Activated CD4-positive, alpha-beta memory T cell treated with anti-CD3 and anti-CD28 coated beads for 36 hours (primary cell): Measurements from ENCODE around the gene TSPAN17. TPM values are rescaled to one million over a fixed set of nuclear protein-coding genes. Genes with fewer than 3 reads are reported as not detected.

Source experiments
- CTCF ChIA-PET: fragments of 350-600 bp; sonication (Branson Sonifier 250); formaldehyde crosslinking; loops from one replicate; lab custom pipeline; 2021; ENCODE audit warnings: antibody characterized with exemption, inconsistent platforms; lab: Charles Lee
- POLR2A ChIA-PET: fragments of 350-600 bp; sonication (Branson Sonifier 250); formaldehyde crosslinking; loops from one replicate; lab custom pipeline; 2021; ENCODE audit warnings: antibody characterized with exemption; lab: Charles Lee
- DNase-seq: peaks from one replicate; pipeline ENCODE4 v3.0.0-alpha.2; 2020
- H3K27ac Mint-ChIP-seq: one replicate; pipeline ENCODE4 v1.8.0; 2021; ENCODE audit warnings: mixed read lengths
- H3K27me3 Mint-ChIP-seq: one replicate; pipeline ENCODE4 v1.8.0; 2021; ENCODE audit warnings: mixed read lengths
- H3K36me3 Mint-ChIP-seq: one replicate; pipeline ENCODE4 v1.8.0; 2021; ENCODE audit warnings: mixed read lengths
- H3K4me1 Mint-ChIP-seq: one replicate; pipeline ENCODE4 v1.8.0; 2021; ENCODE audit warnings: low read depth, mixed read lengths
- H3K4me3 Mint-ChIP-seq: one replicate; pipeline ENCODE4 v1.8.0; 2021; ENCODE audit warnings: mild to moderate bottlenecking, mixed read lengths
- H3K9me3 Mint-ChIP-seq: one replicate; pipeline ENCODE4 v1.8.0; 2021; ENCODE audit warnings: mixed read lengths
- intact Hi-C: fragments of 100-400 bp; cut with micrococcal nuclease; formaldehyde crosslinking; loops from one replicate; pipeline ENCODE4 v1.15.1; 2023
- total RNA-seq, 2 experiments: library from RNA; stranded (reverse); gene quantifications; one replicate each; pipeline ENCODE4 v1.2.3, GENCODE V29; 2021

TSPAN17 gene
- total RNA-seq, 2 experiments from 2014 or later: 25.2 to 25.3 TPM

- H3K36me3 Mint-ChIP-seq: no peaks in the 10 kb centered on the region
- no peaks in the 10 kb centered on the region for H3K9me3 Mint-ChIP-seq
- CTCF ChIA-PET: interaction anchor here (0.8 kb wide), 1 partner anchor 15 kb away, joined by 4 read pairs; no protein-coding TSS in a partner anchor
- H3K4me3 Mint-ChIP-seq: no peak overlapping the region
- no peak for DNase-seq
- no peak overlapping the region for H3K27ac Mint-ChIP-seq
- peaks cover 13% of the 10 kb centered on the region for H3K4me1 Mint-ChIP-seq
- intact Hi-C loops: no loop called here
- H3K27me3 Mint-ChIP-seq: peaks cover 50% of the 10 kb centered on the region
- POLR2A ChIA-PET: no interaction called here
These were observed 13.7 kb upstream of the TSPAN17 start for GRCh38 chr5:176633598-176633997.

- Mint-ChIP-seq H3K9me3 (no peaks in the 10 kb centered on the region), H3K27me3 (peaks cover 29% of the 10 kb centered on the region), H3K36me3 (no peaks in the 10 kb centered on the region), H3K27ac (no peak overlapping the region), H3K4me3 (no peak overlapping the region), H3K4me1 (peaks cover 3% of the 10 kb centered on the region)
- ChIA-PET POLR2A (no interaction called here), CTCF (interaction anchor here (0.8 to 1.5 kb wide), 2 partner anchors 16 to 24 kb away, joined by 3 to 4 read pairs; no protein-coding TSS in a partner anchor)
- no peak for DNase-seq
- intact Hi-C loops: no loop called here
These were observed 10.9 kb upstream of the TSPAN17 start for GRCh38 chr5:176636426-176636825.

- Mint-ChIP-seq H3K27me3 (peaks cover 22% of the 10 kb centered on the region), H3K27ac (no peak overlapping the region), H3K9me3 (no peaks in the 10 kb centered on the region), H3K4me1 (peaks cover 3% of the 10 kb centered on the region), H3K4me3 (no peak overlapping the region), H3K36me3 (no peaks in the 10 kb centered on the region)
- DNase-seq: no peak
- intact Hi-C loops: no loop called here
- ChIA-PET POLR2A (no interaction called here), CTCF (no interaction called here)
These were observed 9.7 kb upstream of the TSPAN17 start for GRCh38 chr5:176637556-176637955.

DNA sequence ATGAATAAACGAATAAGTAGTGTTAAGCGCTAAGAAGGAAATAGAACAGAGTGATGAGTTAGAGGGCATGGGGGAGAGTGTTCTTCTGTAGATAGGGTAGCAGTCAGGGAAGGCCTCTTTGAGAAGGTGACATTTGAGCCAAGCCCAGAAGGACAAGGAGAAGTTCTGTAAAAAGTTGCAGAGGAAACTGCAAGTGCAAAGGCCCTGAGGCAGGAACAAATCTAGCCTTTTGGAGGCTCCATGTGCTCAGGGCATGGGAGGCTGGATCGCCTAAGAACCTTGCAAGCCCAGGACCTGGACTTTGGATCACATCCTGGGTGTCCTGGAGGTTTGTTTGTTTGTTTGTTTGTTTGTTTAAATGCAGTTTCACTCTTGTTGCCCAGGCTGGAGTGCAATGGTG, 8.8 kb upstream of the TSPAN17 start:
- DNase-seq: no peak
- ChIA-PET POLR2A (no interaction called here), CTCF (interaction anchor here (5.1 kb wide), 1 partner anchor 22 kb away, joined by 21 read pairs; no protein-coding TSS in a partner anchor)
- intact Hi-C loops: no loop called here
- Mint-ChIP-seq H3K27me3 (peaks cover 18% of the 10 kb centered on the region), H3K4me3 (no peak overlapping the region), H3K36me3 (no peaks in the 10 kb centered on the region), H3K27ac (no peak overlapping the region), H3K9me3 (no peaks in the 10 kb centered on the region), H3K4me1 (peaks cover 3% of the 10 kb centered on the region)

DNA sequence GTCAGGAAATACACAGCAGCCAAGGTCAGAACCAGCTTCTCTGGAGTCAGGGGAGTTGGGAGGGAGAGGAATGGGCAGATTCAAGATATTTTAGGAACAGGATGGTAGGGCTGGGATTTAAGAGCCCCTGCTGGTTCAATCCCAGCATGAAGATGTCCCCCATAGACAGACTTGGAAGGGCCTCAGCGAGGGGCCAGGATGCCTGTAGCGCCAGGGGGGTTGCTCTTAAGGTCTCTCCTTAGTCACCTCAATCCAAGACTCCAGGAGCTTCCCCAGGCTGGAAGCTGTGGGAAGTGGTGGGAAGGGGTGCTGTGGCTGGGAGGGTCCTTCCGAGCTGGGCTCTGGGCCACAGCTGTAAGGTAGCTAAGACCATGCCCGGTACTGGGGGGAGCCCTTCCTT, 8.1 kb upstream of the TSPAN17 start:
- POLR2A ChIA-PET: no interaction called here

GRCh38 chr5:176639981-176640380, 7.3 kb upstream of the TSPAN17 start:
- Mint-ChIP-seq H3K4me1 (no peaks in the 10 kb centered on the region), H3K36me3 (no peaks in the 10 kb centered on the region), H3K27me3 (peaks cover 7% of the 10 kb centered on the region), H3K4me3 (no peak overlapping the region), H3K27ac (no peak overlapping the region), H3K9me3 (no peaks in the 10 kb centered on the region)
- ChIA-PET POLR2A (no interaction called here), CTCF (interaction anchor here (5.1 kb wide), 1 partner anchor 20 kb away, joined by 21 read pairs; no protein-coding TSS in a partner anchor)
- DNase-seq: no peak
- intact Hi-C loops: no loop called here

More for the DNA sequence above, 8.1 kb upstream of the TSPAN17 start:
- Mint-ChIP-seq H3K36me3 (no peaks in the 10 kb centered on the region), H3K4me3 (no peak overlapping the region), H3K9me3 (no peaks in the 10 kb centered on the region), H3K27me3 (peaks cover 11% of the 10 kb centered on the region), H3K27ac (no peak overlapping the region), H3K4me1 (no peaks in the 10 kb centered on the region)
- no peak for DNase-seq
- CTCF ChIA-PET: interaction anchor here (5.1 kb wide), 1 partner anchor 21 kb away, joined by 21 read pairs; no protein-coding TSS in a partner anchor
- intact Hi-C loops: no loop called here

- Mint-ChIP-seq H3K36me3 (no peaks in the 10 kb centered on the region), H3K27me3 (peaks cover 2% of the 10 kb centered on the region), H3K27ac (no peak overlapping the region), H3K4me1 (no peaks in the 10 kb centered on the region), H3K9me3 (no peaks in the 10 kb centered on the region), H3K4me3 (no peak overlapping the region)
- DNase-seq: no peak
- intact Hi-C loops: no loop called here
- ChIA-PET CTCF (interaction anchor here (5.1 kb wide), 1 partner anchor 19 kb away, joined by 21 read pairs; no protein-coding TSS in a partner anchor), POLR2A (no interaction called here)
These were observed 6.7 kb upstream of the TSPAN17 start for GRCh38 chr5:176640616-176641015.

- POLR2A ChIA-PET: interaction anchor here (0.5 kb wide), 1 partner anchor 291 kb away, joined by 3 read pairs; no protein-coding TSS in a partner anchor
These were observed 4.4 kb upstream of the TSPAN17 start for GRCh38 chr5:176642675-176643490.

GRCh38 chr5:176643491-176644219, 3.6 kb upstream of the TSPAN17 start:
- Mint-ChIP-seq H3K4me3 (no peak overlapping the region), H3K27ac (no peak overlapping the region), H3K36me3 (no peaks in the 10 kb centered on the region), H3K9me3 (no peaks in the 10 kb centered on the region), H3K27me3 (no peaks in the 10 kb centered on the region), H3K4me1 (peaks cover 19% of the 10 kb centered on the region)
- CTCF ChIA-PET: interaction anchor here (5.1 to 8.9 kb wide), 2 partner anchors 16 to 17 kb away, joined by 21 to 65 read pairs; no protein-coding TSS in a partner anchor
- intact Hi-C loops: no loop called here
- POLR2A ChIA-PET: interaction anchor here (0.5 kb wide), 1 partner anchor 292 kb away, joined by 3 read pairs; no protein-coding TSS in a partner anchor
- no peak for DNase-seq

More at GRCh38 chr5:176642675-176643490, 4.4 kb upstream of the TSPAN17 start:
- CTCF ChIA-PET: interaction anchor here (5.1 kb wide), 1 partner anchor 17 kb away, joined by 21 read pairs; no protein-coding TSS in a partner anchor
- Mint-ChIP-seq H3K36me3 (no peaks in the 10 kb centered on the region), H3K9me3 (no peaks in the 10 kb centered on the region), H3K4me1 (peaks cover 13% of the 10 kb centered on the region), H3K27ac (no peak overlapping the region), H3K27me3 (peaks cover under 1% of the 10 kb centered on the region), H3K4me3 (no peak overlapping the region)
- intact Hi-C loops: no loop called here
- no peak for DNase-seq

DNA sequence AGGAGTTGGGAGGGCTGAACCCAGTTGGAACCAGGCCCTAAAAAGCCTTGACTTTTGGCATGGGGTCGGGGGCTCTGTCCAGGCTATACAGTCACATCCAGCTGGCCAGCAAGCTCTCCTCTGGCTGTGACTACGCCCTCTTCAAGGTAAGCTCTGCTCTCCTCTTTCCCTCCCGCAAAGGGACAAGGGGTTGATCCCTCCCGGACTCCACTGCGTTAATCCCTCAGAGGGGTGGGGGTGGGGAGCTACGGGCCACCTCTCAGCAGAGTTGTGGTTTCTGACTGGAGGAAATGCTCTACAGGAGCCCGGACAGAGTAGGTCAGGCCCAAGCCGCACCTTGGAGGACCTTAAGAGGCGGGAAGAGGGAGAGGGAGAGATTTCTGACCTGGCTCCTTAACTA, 3.0 kb upstream of the TSPAN17 start:
- no peaks in the 10 kb centered on the region for H3K9me3 Mint-ChIP-seq
- intact Hi-C loops: no loop called here
- no peaks in the 10 kb centered on the region for H3K27me3 Mint-ChIP-seq
- POLR2A ChIA-PET: no interaction called here
- DNase-seq: no peak
- H3K4me3 Mint-ChIP-seq: no peak overlapping the region
- CTCF ChIA-PET: interaction anchor here (8.9 kb wide), 1 partner anchor 17 kb away, joined by 65 read pairs; no protein-coding TSS in a partner anchor
- H3K36me3 Mint-ChIP-seq: no peaks in the 10 kb centered on the region
- peaks cover 25% of the 10 kb centered on the region for H3K4me1 Mint-ChIP-seq
- no peak overlapping the region for H3K27ac Mint-ChIP-seq

GRCh38 chr5:176644878-176645670, 2.2 kb upstream of the TSPAN17 start:
- no peak for DNase-seq
- no peaks in the 10 kb centered on the region for H3K9me3 Mint-ChIP-seq
- no peak overlapping the region for H3K27ac Mint-ChIP-seq
- intact Hi-C loops: loop anchor here (5.0 kb wide), 1 partner anchor 48 kb away; no protein-coding TSS in a partner anchor
- H3K36me3 Mint-ChIP-seq: no peaks in the 10 kb centered on the region
- ChIA-PET CTCF (interaction anchor here (8.9 kb wide), 1 partner anchor 16 kb away, joined by 65 read pairs; no protein-coding TSS in a partner anchor), POLR2A (no interaction called here)
- no peak overlapping the region for H3K4me3 Mint-ChIP-seq
- peaks cover 31% of the 10 kb centered on the region for H3K4me1 Mint-ChIP-seq
- H3K27me3 Mint-ChIP-seq: no peaks in the 10 kb centered on the region
